ENCODE measurements around the gene ACTR3C.
"Not testable (repeated sequence)": the region's sequence is repeated elsewhere in the genome, so short reads cannot be mapped to it uniquely, and the experiment has no call there.

DNA sequence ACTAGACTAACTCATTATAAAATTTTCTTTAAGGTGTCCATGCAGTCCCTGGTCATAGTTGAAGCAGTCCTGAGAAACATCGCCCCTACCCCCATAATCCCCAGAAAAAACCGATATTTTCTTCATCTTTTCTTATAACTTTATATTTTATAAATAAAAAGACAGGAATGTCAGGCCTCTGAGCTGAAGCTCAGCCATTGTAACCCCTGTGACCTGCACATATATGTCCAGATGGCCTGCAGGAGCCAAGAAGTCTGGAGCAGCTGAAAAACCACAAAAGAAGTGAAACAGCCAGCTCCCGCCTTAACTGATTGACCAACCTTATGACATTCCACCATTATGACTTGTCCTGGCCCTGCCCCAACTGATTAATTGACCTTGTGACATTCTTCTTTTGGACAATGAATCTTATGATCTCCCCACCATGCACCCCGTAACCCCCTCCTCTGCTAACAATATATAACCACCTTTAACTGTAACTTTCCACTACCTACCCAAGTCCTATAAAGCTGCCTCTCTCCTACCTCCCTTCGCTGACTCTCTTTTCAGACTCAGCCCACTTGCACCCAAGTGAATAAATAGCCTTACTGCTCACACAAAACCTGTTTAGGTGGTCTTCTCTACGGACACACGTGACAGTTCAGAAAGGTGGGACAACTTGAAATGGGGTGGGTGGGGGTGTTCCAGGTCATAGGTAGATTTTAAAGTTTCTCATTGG, 10.5 kb downstream of the ACTR3C start:
- TF ChIP-seq CTCF, POLR2A (IDR thresholded peaks at IDR 0.05): not testable (repeated sequence)

Data from testis (tissue), 2 donors.